Tibial nerve (tissue), 4 donors: ENCODE results near the gene ANKRD11.

Experiments used
- EP300 ChIP-seq, 2 donors: sonication (generic); formaldehyde crosslinking; IDR thresholded peaks; one replicate each; pipeline ENCODE4 v1.6.1; 2017; ENCODE audit warnings: antibody characterized with exemption in 2 of 2, mild to moderate bottlenecking in 1 of 2
- TF ChIP-seq, protein P1 (sequence below), 5 experiments: fragments of 200-600 bp in 3 of 5; fragments of 450-650 bp in 2 of 5; sonication (generic) in 3 of 5; IDR thresholded peaks; one replicate each; pipeline ENCODE4 v1.5.1; 2016 to 2019; ENCODE audit warnings: antibody characterized with exemption in 5 of 5, mild to moderate bottlenecking in 3 of 5, moderate library complexity in 2 of 5

DNA sequence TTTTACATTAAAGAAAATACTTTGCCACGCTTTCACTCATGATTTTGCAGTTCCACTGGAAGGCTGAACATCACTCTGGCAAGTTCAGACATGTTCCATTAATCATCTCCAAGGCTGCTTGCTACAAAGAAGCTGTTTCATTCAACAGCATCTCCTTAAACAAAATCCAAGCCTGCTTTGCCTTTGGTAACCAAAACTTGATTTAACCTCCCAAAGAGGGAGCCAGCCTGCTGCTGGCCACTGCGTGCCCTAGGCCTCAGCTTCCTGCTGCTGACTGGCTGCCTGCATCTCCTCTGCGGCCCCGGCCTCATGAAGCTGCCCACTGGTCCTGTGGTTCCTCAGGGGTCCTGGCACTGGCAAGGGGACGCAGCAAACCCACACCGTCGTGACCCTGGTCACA lies 31.8 kb downstream of the ANKRD11 start:
- TF ChIP-seq, protein P1, sequence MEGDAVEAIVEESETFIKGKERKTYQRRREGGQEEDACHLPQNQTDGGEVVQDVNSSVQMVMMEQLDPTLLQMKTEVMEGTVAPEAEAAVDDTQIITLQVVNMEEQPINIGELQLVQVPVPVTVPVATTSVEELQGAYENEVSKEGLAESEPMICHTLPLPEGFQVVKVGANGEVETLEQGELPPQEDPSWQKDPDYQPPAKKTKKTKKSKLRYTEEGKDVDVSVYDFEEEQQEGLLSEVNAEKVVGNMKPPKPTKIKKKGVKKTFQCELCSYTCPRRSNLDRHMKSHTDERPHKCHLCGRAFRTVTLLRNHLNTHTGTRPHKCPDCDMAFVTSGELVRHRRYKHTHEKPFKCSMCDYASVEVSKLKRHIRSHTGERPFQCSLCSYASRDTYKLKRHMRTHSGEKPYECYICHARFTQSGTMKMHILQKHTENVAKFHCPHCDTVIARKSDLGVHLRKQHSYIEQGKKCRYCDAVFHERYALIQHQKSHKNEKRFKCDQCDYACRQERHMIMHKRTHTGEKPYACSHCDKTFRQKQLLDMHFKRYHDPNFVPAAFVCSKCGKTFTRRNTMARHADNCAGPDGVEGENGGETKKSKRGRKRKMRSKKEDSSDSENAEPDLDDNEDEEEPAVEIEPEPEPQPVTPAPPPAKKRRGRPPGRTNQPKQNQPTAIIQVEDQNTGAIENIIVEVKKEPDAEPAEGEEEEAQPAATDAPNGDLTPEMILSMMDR (IDR thresholded peaks at IDR 0.05), result no peak
- no peak for TF ChIP-seq EP300 (IDR thresholded peaks at IDR 0.05)
